ENCODE results near the gene PWWP2B. TPM values are rescaled to one million over a fixed set of nuclear protein-coding genes. Genes with fewer than 3 reads are reported as not detected.

The PWWP2B gene
- total and polyA plus RNA-seq, 2 donors (not counting 3 experiments of a cell fraction or from before 2014, with no cell fraction given) = 4.6 to 11.8 TPM

GRCh38 chr10:132366499-132366898 lies 30.5 kb upstream of the PWWP2B start:
- H3K9me3 ChIP-seq (replicated peaks; ENCODE audit: control insufficient read depth, insufficient read depth, low read length) = no peaks in the 10 kb centered on the region
- H3K36me3 ChIP-seq (ENCODE audit: control insufficient read depth in 2 of 2, extremely low read depth in 1 of 2, insufficient read depth in 2 of 2, low read length in 2 of 2) = no peaks in the 10 kb centered on the region
- H3K9me1 ChIP-seq (replicated peaks; ENCODE audit: control insufficient read depth, extremely low read depth, insufficient read depth, low read length) = no peaks in the 10 kb centered on the region
- no peak overlapping the region for H3K9ac ChIP-seq (replicated peaks; ENCODE audit: extremely low read depth, insufficient read depth, low read length)
- H3K79me2 ChIP-seq (ENCODE audit: control insufficient read depth, insufficient read depth, low read length) = no peaks in the 10 kb centered on the region
- no TSS peak for BruUV-seq (replicated peaks)
- ChIA-PET POLR2A (no interaction called here), CTCF (no interaction called here)
- no peaks in the 10 kb centered on the region for H3K27me3 ChIP-seq (ENCODE audit: control insufficient read depth in 2 of 2, insufficient read depth in 2 of 2, low read length in 2 of 2)
- FAIRE-seq (no peak), DNase-seq (ENCODE audit: low read depth, low spot score) (no peak)
- H3K4me3 ChIP-seq (replicated peaks in 1 of 3; ENCODE audit: insufficient read depth in 1 of 3, low read depth in 1 of 3, low read length in 3 of 3) = no peak overlapping the region
- H3K4me1 ChIP-seq (ENCODE audit: control insufficient read depth, extremely low read depth, insufficient read depth, low read length) = no peaks in the 10 kb centered on the region
- dilution Hi-C loops (cut with MboI; ENCODE audit: extremely low pct_ligation_motif_present, low sequenced_read_pairs) (no loop called here), intact Hi-C loops (cut with micrococcal nuclease) (no loop called here)
- no peaks in the 10 kb centered on the region for H4K20me1 ChIP-seq (replicated peaks; ENCODE audit: control insufficient read depth, extremely low read depth, insufficient read depth, low read length)
- no peak overlapping the region for H3K27ac ChIP-seq (ENCODE audit: insufficient read depth, low read depth, low read length)
- TF ChIP-seq POLR2AphosphoS5 (IDR thresholded peaks at IDR 0.05; ENCODE audit: insufficient read depth, low read depth, low read length) (no peak), POLR2A (IDR thresholded peaks at IDR 0.05; ENCODE audit: low read depth, low read length) (no peak)
- no peak overlapping the region for H2AFZ ChIP-seq (ENCODE audit: low read depth, low read length)
- H3K4me2 ChIP-seq (ENCODE audit: insufficient read depth, low read length) = no peak overlapping the region

- dilution Hi-C loops (cut with MboI; ENCODE audit: extremely low pct_ligation_motif_present, low sequenced_read_pairs) (no loop called here), intact Hi-C loops (cut with micrococcal nuclease) (no loop called here)
- ChIA-PET CTCF (no interaction called here), POLR2A (no interaction called here)
- no peaks in the 10 kb centered on the region for H3K79me2 ChIP-seq (ENCODE audit: control insufficient read depth, insufficient read depth, low read length)
- FAIRE-seq (no peak), DNase-seq (ENCODE audit: low read depth, low spot score) (no peak)
- H3K4me2 ChIP-seq (ENCODE audit: insufficient read depth, low read length) = no peak overlapping the region
- no peak for TF ChIP-seq POLR2A (IDR thresholded peaks at IDR 0.05; ENCODE audit: low read depth, low read length)
- no peak for TF ChIP-seq EZH2 (IDR thresholded peaks at IDR 0.05; ENCODE audit: borderline replicate concordance, low read depth, low read length, severe bottlenecking)
- TF ChIP-seq CTCF (IDR thresholded peaks at IDR 0.05; ENCODE audit: extremely low read depth in 1 of 2, insufficient read depth in 1 of 2, low read depth in 1 of 2, low read length in 2 of 2) = no peak
- no peak for TF ChIP-seq POLR2AphosphoS5 (IDR thresholded peaks at IDR 0.05; ENCODE audit: insufficient read depth, low read depth, low read length)
- TF ChIP-seq GATA2 (IDR thresholded peaks at IDR 0.05; ENCODE audit: insufficient read depth, insufficient read length, low read depth, low read length) = no peak
- TF ChIP-seq MAX (IDR thresholded peaks at IDR 0.05; ENCODE audit: insufficient read depth, insufficient read length) = no peak
- H4K20me1 ChIP-seq (replicated peaks; ENCODE audit: control insufficient read depth, extremely low read depth, insufficient read depth, low read length) = no peaks in the 10 kb centered on the region
- no TSS peak for BruUV-seq (replicated peaks)
- no peak overlapping the region for H3K27ac ChIP-seq (ENCODE audit: insufficient read depth, low read depth, low read length)
- H2AFZ ChIP-seq (ENCODE audit: low read depth, low read length) = no peak overlapping the region
- H3K9me1 ChIP-seq (replicated peaks; ENCODE audit: control insufficient read depth, extremely low read depth, insufficient read depth, low read length) = no peaks in the 10 kb centered on the region
- no peaks in the 10 kb centered on the region for H3K36me3 ChIP-seq (ENCODE audit: control insufficient read depth in 2 of 2, extremely low read depth in 1 of 2, insufficient read depth in 2 of 2, low read length in 2 of 2)
- no peaks in the 10 kb centered on the region for H3K27me3 ChIP-seq (ENCODE audit: control insufficient read depth in 2 of 2, insufficient read depth in 2 of 2, low read length in 2 of 2)
- H3K9ac ChIP-seq (replicated peaks; ENCODE audit: extremely low read depth, insufficient read depth, low read length) = no peak overlapping the region
- no peaks in the 10 kb centered on the region for H3K9me3 ChIP-seq (replicated peaks; ENCODE audit: control insufficient read depth, insufficient read depth, low read length)
- H3K4me3 ChIP-seq (replicated peaks in 1 of 3; ENCODE audit: insufficient read depth in 1 of 3, low read depth in 1 of 3, low read length in 3 of 3) = no peak overlapping the region
- H3K4me1 ChIP-seq (ENCODE audit: control insufficient read depth, extremely low read depth, insufficient read depth, low read length) = no peaks in the 10 kb centered on the region
Observed at GRCh38 chr10:132368391-132368790, 28.6 kb upstream of the PWWP2B start.
